Measurements from ENCODE around the gene OSBPL2. TPM values are rescaled to one million over a fixed set of nuclear protein-coding genes. Genes with fewer than 3 reads are reported as not detected.

The OSBPL2 gene
- total RNA-seq, 1 donor from 2014 or later = 26.6 TPM

DNA sequence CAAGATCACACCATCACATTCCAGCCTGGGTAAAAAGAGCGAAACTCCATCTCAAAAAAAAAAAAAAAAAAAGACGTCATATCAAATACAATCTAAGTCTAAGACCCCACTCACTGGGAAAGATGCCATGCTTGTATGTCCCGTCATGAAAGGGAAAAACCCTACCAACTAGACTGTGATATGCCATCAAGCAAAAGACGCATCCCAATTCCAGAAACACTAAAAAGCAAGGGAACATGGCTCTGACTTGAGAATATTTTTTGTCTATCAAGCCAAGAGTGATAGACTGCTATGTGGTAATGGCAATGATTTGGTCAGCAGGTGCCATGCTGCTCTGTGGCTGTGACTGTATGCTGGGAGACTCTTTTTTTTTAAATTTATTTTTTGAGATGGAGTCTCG, 105.8 kb downstream of the OSBPL2 start:
- Histone ChIP-seq H3K36me3 (ENCODE audit: control insufficient read depth in 3 of 3, insufficient read depth in 3 of 3, low read length in 3 of 3) (peaks cover 0 to 8% (median 2%) of the 10 kb centered on the region in 3 donors), H3K4me1 (ENCODE audit: control insufficient read depth in 3 of 3, insufficient read depth in 3 of 3, low read length in 3 of 3) (peaks cover 9 to 17% (median 15%) of the 10 kb centered on the region in 3 donors), H3K27me3 (ENCODE audit: control insufficient read depth in 3 of 3, insufficient read depth in 3 of 3, low read length in 3 of 3) (no peaks in the 10 kb centered on the region)

DNA sequence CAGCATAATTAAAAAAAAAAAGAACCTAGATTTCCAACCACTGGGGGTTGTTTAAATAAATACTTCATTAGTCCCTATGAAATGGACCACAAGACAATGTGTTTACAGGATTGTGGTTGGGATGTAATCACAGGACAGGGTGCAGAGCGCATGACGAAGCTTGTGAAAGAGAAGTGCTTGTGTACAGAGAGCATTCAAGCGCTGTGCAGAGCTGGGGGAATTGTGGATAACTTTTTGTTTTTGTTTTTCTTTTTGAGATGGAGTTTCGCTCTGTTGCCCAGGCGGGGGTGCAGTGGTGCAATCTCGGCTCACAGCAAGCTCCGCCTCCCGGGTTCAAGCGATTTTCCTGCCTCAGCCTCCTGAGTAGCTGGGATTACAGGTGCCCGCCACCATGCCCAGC, 106.5 kb downstream of the OSBPL2 start:
- no peaks in the 10 kb centered on the region for H3K9me3 ChIP-seq (ENCODE audit: control insufficient read depth in 3 of 3, low read length in 3 of 3)
- no peak overlapping the region for H3K4me3 ChIP-seq (ENCODE audit: low read length in 3 of 3)
- H3K4me1 ChIP-seq (ENCODE audit: control insufficient read depth in 3 of 3, insufficient read depth in 3 of 3, low read length in 3 of 3) = peaks cover 9 to 17% (median 15%) of the 10 kb centered on the region in 3 donors
- no peaks in the 10 kb centered on the region for H3K27me3 ChIP-seq (ENCODE audit: control insufficient read depth in 3 of 3, insufficient read depth in 3 of 3, low read length in 3 of 3)
- peaks cover 0 to 5% (median 2%) of the 10 kb centered on the region in 3 donors for H3K36me3 ChIP-seq (ENCODE audit: control insufficient read depth in 3 of 3, insufficient read depth in 3 of 3, low read length in 3 of 3)
- H3K27ac ChIP-seq (ENCODE audit: low read depth, low read length) = no peak overlapping the region
- H3K9ac ChIP-seq (ENCODE audit: low read depth in 1 of 3, low read length in 3 of 3) = no peak overlapping the region

More for the DNA sequence above, 105.8 kb downstream of the OSBPL2 start:
- H3K9me3 ChIP-seq (ENCODE audit: control insufficient read depth in 3 of 3, low read length in 3 of 3) = no peaks in the 10 kb centered on the region
- no peak overlapping the region for H3K9ac ChIP-seq (ENCODE audit: low read depth in 1 of 3, low read length in 3 of 3)
- H3K27ac ChIP-seq (ENCODE audit: low read depth, low read length) = no peak overlapping the region
- H3K4me3 ChIP-seq (ENCODE audit: low read length in 3 of 3) = no peak overlapping the region

Other genes starting within 250 kb of the OSBPL2 start
- gene TAF4, start 172.6 kb upstream of the OSBPL2 start, total RNA-seq = 4.2 TPM
- gene LSM14B, start 116.0 kb upstream of the OSBPL2 start, total RNA-seq = 53.8 TPM
- gene PSMA7, start 95.1 kb upstream of the OSBPL2 start, total RNA-seq = 121 TPM
- gene SS18L1, start 94.8 kb upstream of the OSBPL2 start, total RNA-seq = 11.5 TPM
- 10.4 TPM for gene MTG2, start 55.5 kb upstream of the OSBPL2 start, total RNA-seq
- gene HRH3, start 18.2 kb upstream of the OSBPL2 start, total RNA-seq = 0.52 TPM
- 41.8 TPM for gene ADRM1, start 64.5 kb downstream of the OSBPL2 start, total RNA-seq
- gene LAMA5, start 128.8 kb downstream of the OSBPL2 start, total RNA-seq = 14.1 TPM
- gene RPS21, start 148.6 kb downstream of the OSBPL2 start, total RNA-seq = 1,418 TPM
- 1.0 TPM for gene CABLES2, start 168.8 kb downstream of the OSBPL2 start, total RNA-seq
- gene RBBP8NL, start 189.0 kb downstream of the OSBPL2 start, total RNA-seq = not detected
- 0.52 TPM for gene GATA5, start 237.5 kb downstream of the OSBPL2 start, total RNA-seq

All from skeletal muscle tissue (tissue), 4 donors.